Astrocyte of the spinal cord (primary cell): ENCODE results near the gene CLDN8.

Source experiments
- DNase-seq: peaks from one replicate; pipeline ENCODE4 v3.0.0; 2011; ENCODE audit warnings: low read depth, low spot score
- H3K4me3 ChIP-seq: 2 replicates; pipeline ENCODE4 v1.5.1; 2011; ENCODE audit warnings: low read depth, mild to moderate bottlenecking, low read length, moderate library complexity
- CTCF ChIP-seq: IDR thresholded peaks from 2 replicates; pipeline ENCODE4 v1.5.1; 2012; ENCODE audit warnings: low read depth, mild to moderate bottlenecking, low read length, inconsistent platforms
- in situ Hi-C: cut with HindIII; loops from 2 replicates; pipeline ENCODE4 v1.10.0; 2017; ENCODE audit warnings: low sequenced_read_pairs

The CLDN8 gene

GRCh38 chr21:30211071-30211470, 4.8 kb downstream of the CLDN8 start:
- DNase-seq = no peak
- TF ChIP-seq CTCF = no peak
- H3K4me3 ChIP-seq = no peak overlapping the region
- in situ Hi-C loops = no loop called here

GRCh38 chr21:30209601-30210000, 6.3 kb downstream of the CLDN8 start:
- no peak overlapping the region for H3K4me3 ChIP-seq
- DNase-seq = no peak
- in situ Hi-C loops = no loop called here
- no peak for TF ChIP-seq CTCF

GRCh38 chr21:30207252-30207579, 8.7 kb downstream of the CLDN8 start:
- no peak for TF ChIP-seq CTCF
- in situ Hi-C loops = no loop called here
- H3K4me3 ChIP-seq = no peak overlapping the region
- no peak for DNase-seq

GRCh38 chr21:30206551-30207251, 9.2 kb downstream of the CLDN8 start:
- no peak overlapping the region for H3K4me3 ChIP-seq
- peak; percentile 5 for DNase-seq
- in situ Hi-C loops = no loop called here
- no peak for TF ChIP-seq CTCF

- in situ Hi-C loops = no loop called here
- TF ChIP-seq CTCF = no peak
- DNase-seq = no peak
- no peak overlapping the region for H3K4me3 ChIP-seq
Observed at GRCh38 chr21:30200000-30200399, 15.9 kb downstream of the CLDN8 start.

GRCh38 chr21:30194701-30195299, 21.1 kb downstream of the CLDN8 start:
- peak; percentile 43 for TF ChIP-seq CTCF
- DNase-seq = peak; percentile 18
- H3K4me3 ChIP-seq = no peak overlapping the region
- in situ Hi-C loops = no loop called here
